Vagina (tissue), 2 donors: ENCODE results near the gene GPC5.

Source experiments
- POLR2A ChIP-seq, 2 donors: fragments of 450-650 bp; IDR thresholded peaks; one replicate each; pipeline ENCODE4 v1.6.1; 2017; ENCODE audit warnings: antibody characterized with exemption in 2 of 2, mild to moderate bottlenecking in 2 of 2, moderate library complexity in 2 of 2
- POLR2AphosphoS5 ChIP-seq, 2 donors: sonication (generic); formaldehyde crosslinking; IDR thresholded peaks; one replicate each; pipeline ENCODE4 v1.9.0; 2017; ENCODE audit warnings: antibody characterized with exemption in 2 of 2, mild to moderate bottlenecking in 2 of 2, low read depth in 1 of 2; ENCODE audit not compliant: insufficient read depth in 1 of 2

- TF ChIP-seq POLR2A (IDR thresholded peaks at IDR 0.05) (no peak), POLR2AphosphoS5 (IDR thresholded peaks at IDR 0.05; ENCODE audit: insufficient read depth in 1 of 2, low read depth in 1 of 2) (no peak)
Observed at GRCh38 chr13:91355099-91355825, 43.2 kb upstream of the GPC5 start.
